ENCODE data around the gene KIF5A. TPM values are rescaled to one million over a fixed set of nuclear protein-coding genes. Genes with fewer than 3 reads are reported as not detected.

KIF5A gene
- total and polyA plus RNA-seq, 2 of the 13 experiments (the other 11 are each of a cell fraction or from before 2014, with no cell fraction given): 1.6 to 11.9 TPM

GRCh38 chr12:57579677-57580465 lies 30.0 kb downstream of the KIF5A start (continued):
- no peak for TF ChIP-seq MTERF4 (CRISPR knock-in tag; IDR thresholded peaks at IDR 0.05)
- no peak for TF ChIP-seq DMTF1 (CRISPR knock-in tag; IDR thresholded peaks at IDR 0.05)
- 0 out of 2 replicates have a peak, but pooled peaks have one; percentile 25 for TF ChIP-seq ARID3A (IDR thresholded peaks at IDR 0.05; ENCODE audit: low read depth, low read length)
- 0 out of 2 replicates have a peak, but pooled peaks have one; percentile 74 for TF ChIP-seq ERF (CRISPR knock-in tag; IDR thresholded peaks at IDR 0.05)
- peak; percentile 57 for TF ChIP-seq ELF3 (CRISPR knock-in tag; IDR thresholded peaks at IDR 0.05)
- peak; percentile 49; the same call in 1 of the 2 replicates for TF ChIP-seq HNF4G (IDR thresholded peaks at IDR 0.05; ENCODE audit: borderline replicate concordance, low read depth, low read length)
- TF ChIP-seq HNF4G (CRISPR knock-in tag; IDR thresholded peaks at IDR 0.05; ENCODE audit: borderline replicate concordance, low read depth): no peak
- TF ChIP-seq HOXA3 (CRISPR knock-in tag; IDR thresholded peaks at IDR 0.05): peak; percentile 54
- TF ChIP-seq ELK4 (CRISPR knock-in tag; IDR thresholded peaks at IDR 0.05; ENCODE audit: borderline replicate concordance): no peak
- TF ChIP-seq TAF15 (IDR thresholded peaks at IDR 0.05; ENCODE audit: low read depth, low read length, poor library complexity, severe bottlenecking): no peak
- no peak for TF ChIP-seq PRDM15 (CRISPR knock-in tag; IDR thresholded peaks at IDR 0.05)
- no peak for TF ChIP-seq ZNF230 (CRISPR knock-in tag; IDR thresholded peaks at IDR 0.05)
- peak; percentile 57; the same call in 1 of the 2 replicates for TF ChIP-seq SNAPC2 (CRISPR knock-in tag; IDR thresholded peaks at IDR 0.05)
- peak; percentile 38; the same call in 1 of the 2 replicates for TF ChIP-seq ZNF136 (CRISPR knock-in tag; IDR thresholded peaks at IDR 0.05; ENCODE audit: low read depth)
- peak; percentile 68 for TF ChIP-seq CREB1 (IDR thresholded peaks at IDR 0.05)
- TF ChIP-seq CREB1 (CRISPR knock-in tag; IDR thresholded peaks at IDR 0.05): peak; percentile 76
- peak; percentile 81; the same call in 1 of the 2 replicates for TF ChIP-seq ZFP90 (CRISPR knock-in tag; IDR thresholded peaks at IDR 0.05; ENCODE audit: borderline replicate concordance)
- no peak for TF ChIP-seq KDM4B (CRISPR knock-in tag; IDR thresholded peaks at IDR 0.05)
- peak; percentile 31; the same call in 1 of the 2 replicates for TF ChIP-seq KAT8 (CRISPR knock-in tag; IDR thresholded peaks at IDR 0.05)
- TF ChIP-seq ELF1 (CRISPR knock-in tag; IDR thresholded peaks at IDR 0.05): peak; percentile 23
